SK-N-MC (cell line): Measurements from ENCODE around the gene ERC2.

Source experiments
- EZH2 ChIP-seq: fragments of 200-600 bp; sonication (generic); IDR thresholded peaks from one replicate; pipeline ENCODE4 v1.6.1; 2017; ENCODE audit warnings: antibody characterized with exemption
- POLR2AphosphoS5 ChIP-seq: IDR thresholded peaks from 2 replicates; pipeline ENCODE4 v1.6.1; 2012; ENCODE audit warnings: mild to moderate bottlenecking, low read depth, low read length, borderline replicate concordance

DNA sequence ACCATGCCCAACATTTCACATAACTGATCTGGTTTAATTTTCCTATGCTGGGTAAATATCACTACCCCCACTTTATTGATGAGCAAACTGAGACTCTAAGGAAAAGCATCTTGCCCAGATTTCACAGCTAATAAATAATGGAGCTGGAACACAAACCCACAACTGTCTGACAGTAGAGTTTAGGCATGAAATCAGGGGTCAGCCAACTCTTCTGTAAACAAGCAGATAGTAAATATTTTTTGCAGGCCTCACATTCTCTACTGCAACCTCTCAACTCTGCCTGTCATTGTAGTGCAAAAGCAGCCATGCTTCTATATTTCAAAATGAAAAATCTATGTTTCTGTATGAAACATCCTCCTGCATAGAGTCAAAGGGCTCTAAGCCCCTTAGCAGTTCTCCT is 111.5 kb downstream of the ERC2 start:
- TF ChIP-seq POLR2AphosphoS5 (no peak), EZH2 (no peak)
